ENCODE measurements around the gene AGR3. TPM values are rescaled to one million over a fixed set of nuclear protein-coding genes. Genes with fewer than 3 reads are reported as not detected.

Gene AGR3
- total and polyA plus RNA-seq, 4 donors = not detected

DNA sequence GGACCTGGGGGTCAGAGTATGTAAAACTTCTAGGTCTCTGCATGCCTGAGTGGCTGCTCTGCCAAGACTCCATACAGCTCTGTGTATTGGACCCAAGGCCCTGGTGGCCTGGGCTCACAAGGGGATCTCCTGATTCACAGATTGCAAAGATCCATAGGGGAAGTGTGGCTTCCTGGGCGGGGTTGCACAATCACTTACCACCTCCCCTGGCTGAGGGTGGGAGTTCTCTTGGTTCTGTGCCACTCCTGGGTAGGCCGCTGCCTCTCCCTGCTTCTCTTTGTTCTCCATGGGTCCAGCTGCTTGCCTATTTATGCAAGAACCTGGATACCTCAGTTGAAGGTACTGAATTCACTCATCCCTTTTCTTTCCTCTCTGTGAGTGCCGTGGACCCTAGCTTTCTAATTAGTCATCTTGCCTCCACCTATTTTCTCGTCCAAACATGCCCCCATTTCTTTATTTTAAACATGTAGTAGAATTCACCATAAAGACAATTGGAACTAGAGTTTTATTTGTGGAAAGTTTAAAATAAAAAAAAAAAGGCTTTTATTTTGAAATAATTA is 18.5 kb upstream of the AGR3 start:
- no peak overlapping the region for H3K4me3 ChIP-seq (ENCODE audit: low read depth in 1 of 3, low read length in 3 of 3)
- no peaks in the 10 kb centered on the region for H3K27me3 ChIP-seq (ENCODE audit: control insufficient read depth in 4 of 4, insufficient read depth in 4 of 4, low read length in 3 of 4)
- TF ChIP-seq GABPA (IDR thresholded peaks at IDR 0.05 in 1 of 2, conservative IDR thresholded peaks at IDR 0.05 in 1 of 2) = no peak
- no peaks in the 10 kb centered on the region for H3K9me3 ChIP-seq (ENCODE audit: control insufficient read depth in 4 of 4, low read length in 3 of 4)
- no peak overlapping the region for H3K27ac ChIP-seq (ENCODE audit: low read depth in 1 of 2, low read length in 2 of 2)
- no peaks in the 10 kb centered on the region for H3K4me1 ChIP-seq (ENCODE audit: control insufficient read depth in 4 of 4, insufficient read depth in 4 of 4, low read length in 3 of 4)
- no peak overlapping the region for H3K9ac ChIP-seq (ENCODE audit: low read depth in 1 of 2, low read length in 2 of 2)
- no peak for DNase-seq (ENCODE audit: low spot score)
- H3K36me3 ChIP-seq (ENCODE audit: control insufficient read depth in 4 of 4, insufficient read depth in 3 of 4, low read depth in 1 of 4, low read length in 3 of 4) = no peaks in the 10 kb centered on the region
- WGBS = 91% methylated on average over 4 of the region's 4 CpGs

DNA sequence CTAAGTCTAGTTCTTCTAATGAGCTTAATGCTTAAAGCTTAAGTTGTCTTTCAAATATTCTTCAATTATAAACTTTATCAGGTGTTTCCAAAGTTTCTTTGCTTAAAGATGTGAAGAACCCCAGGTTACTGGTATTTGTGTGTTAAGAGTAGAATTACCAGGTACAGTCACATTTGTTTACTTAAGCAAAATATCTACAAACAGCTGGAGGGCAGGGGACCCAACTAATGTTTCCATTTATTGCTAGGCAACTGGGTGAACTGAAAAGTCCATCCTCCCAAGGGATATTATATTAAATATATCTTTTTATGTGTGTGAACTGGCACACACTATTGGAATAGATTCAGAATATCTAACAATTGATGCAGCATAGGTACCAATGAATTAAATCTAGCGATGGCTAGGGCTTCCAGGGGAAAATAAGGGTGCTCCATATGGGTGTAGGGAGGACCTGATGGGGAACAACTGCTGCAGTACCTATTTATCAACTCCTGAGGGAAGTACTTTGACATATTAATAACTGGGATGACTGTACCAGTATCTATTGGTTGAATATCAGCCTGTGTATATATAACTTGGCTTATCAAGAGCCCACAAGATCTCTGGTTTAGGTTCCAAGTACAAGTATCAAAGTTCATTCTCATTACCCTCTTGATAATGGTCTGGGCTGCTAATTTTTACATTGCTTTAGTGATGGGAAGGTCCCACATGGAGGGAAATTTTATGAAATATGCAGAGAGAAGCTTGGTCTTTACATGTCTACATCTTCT is 10.3 kb upstream of the AGR3 start:
- no peaks in the 10 kb centered on the region for H3K27me3 ChIP-seq (ENCODE audit: control insufficient read depth in 4 of 4, insufficient read depth in 4 of 4, low read length in 3 of 4)
- 97% methylated on average over 1 of the region's 1 CpG for WGBS
- no peak overlapping the region for H3K27ac ChIP-seq (ENCODE audit: low read depth in 1 of 2, low read length in 2 of 2)
- no peaks in the 10 kb centered on the region for H3K9me3 ChIP-seq (ENCODE audit: control insufficient read depth in 4 of 4, low read length in 3 of 4)
- H3K9ac ChIP-seq (ENCODE audit: low read depth in 1 of 2, low read length in 2 of 2) = no peak overlapping the region
- H3K36me3 ChIP-seq (ENCODE audit: control insufficient read depth in 4 of 4, insufficient read depth in 3 of 4, low read depth in 1 of 4, low read length in 3 of 4) = no peaks in the 10 kb centered on the region
- H3K4me1 ChIP-seq (ENCODE audit: control insufficient read depth in 4 of 4, insufficient read depth in 4 of 4, low read length in 3 of 4) = peaks cover 0 to 9% (median 7%) of the 10 kb centered on the region in 4 donors
- H3K4me3 ChIP-seq (ENCODE audit: low read depth in 1 of 3, low read length in 3 of 3) = no peak overlapping the region
- TF ChIP-seq JUND (IDR thresholded peaks at IDR 0.05) (no peak), NR2F2 (IDR thresholded peaks at IDR 0.05) (no peak), HNF4G (IDR thresholded peaks at IDR 0.05) (peak; percentile 8), FOXA1 (IDR thresholded peaks at IDR 0.05) (no peak), YY1 (IDR thresholded peaks at IDR 0.05) (no peak), SP1 (IDR thresholded peaks at IDR 0.05) (no peak), GABPA (IDR thresholded peaks at IDR 0.05 in 1 of 2, conservative IDR thresholded peaks at IDR 0.05 in 1 of 2) (no peak), HNF4A (conservative IDR thresholded peaks at IDR 0.05) (peak; percentile 81 to 87), RXRA (IDR thresholded peaks at IDR 0.05) (peak in 1 of 2 donors; percentile 7), TAF1 (conservative IDR thresholded peaks at IDR 0.05) (no peak), FOXA2 (IDR thresholded peaks at IDR 0.05) (no peak), EGR1 (IDR thresholded peaks at IDR 0.05; ENCODE audit: low read depth in 2 of 2) (no peak), RAD21 (IDR thresholded peaks at IDR 0.05) (no peak)
- TF ChIP-seq, protein P1, sequence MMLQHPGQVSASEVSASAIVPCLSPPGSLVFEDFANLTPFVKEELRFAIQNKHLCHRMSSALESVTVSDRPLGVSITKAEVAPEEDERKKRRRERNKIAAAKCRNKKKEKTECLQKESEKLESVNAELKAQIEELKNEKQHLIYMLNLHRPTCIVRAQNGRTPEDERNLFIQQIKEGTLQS (IDR thresholded peaks at IDR 0.05) = no peak
- TF ChIP-seq, protein P2, sequence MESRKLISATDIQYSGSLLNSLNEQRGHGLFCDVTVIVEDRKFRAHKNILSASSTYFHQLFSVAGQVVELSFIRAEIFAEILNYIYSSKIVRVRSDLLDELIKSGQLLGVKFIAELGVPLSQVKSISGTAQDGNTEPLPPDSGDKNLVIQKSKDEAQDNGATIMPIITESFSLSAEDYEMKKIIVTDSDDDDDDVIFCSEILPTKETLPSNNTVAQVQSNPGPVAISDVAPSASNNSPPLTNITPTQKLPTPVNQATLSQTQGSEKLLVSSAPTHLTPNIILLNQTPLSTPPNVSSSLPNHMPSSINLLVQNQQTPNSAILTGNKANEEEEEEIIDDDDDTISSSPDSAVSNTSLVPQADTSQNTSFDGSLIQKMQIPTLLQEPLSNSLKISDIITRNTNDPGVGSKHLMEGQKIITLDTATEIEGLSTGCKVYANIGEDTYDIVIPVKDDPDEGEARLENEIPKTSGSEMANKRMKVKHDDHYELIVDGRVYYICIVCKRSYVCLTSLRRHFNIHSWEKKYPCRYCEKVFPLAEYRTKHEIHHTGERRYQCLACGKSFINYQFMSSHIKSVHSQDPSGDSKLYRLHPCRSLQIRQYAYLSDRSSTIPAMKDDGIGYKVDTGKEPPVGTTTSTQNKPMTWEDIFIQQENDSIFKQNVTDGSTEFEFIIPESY (IDR thresholded peaks at IDR 0.05) = no peak
- TF ChIP-seq, protein P3, sequence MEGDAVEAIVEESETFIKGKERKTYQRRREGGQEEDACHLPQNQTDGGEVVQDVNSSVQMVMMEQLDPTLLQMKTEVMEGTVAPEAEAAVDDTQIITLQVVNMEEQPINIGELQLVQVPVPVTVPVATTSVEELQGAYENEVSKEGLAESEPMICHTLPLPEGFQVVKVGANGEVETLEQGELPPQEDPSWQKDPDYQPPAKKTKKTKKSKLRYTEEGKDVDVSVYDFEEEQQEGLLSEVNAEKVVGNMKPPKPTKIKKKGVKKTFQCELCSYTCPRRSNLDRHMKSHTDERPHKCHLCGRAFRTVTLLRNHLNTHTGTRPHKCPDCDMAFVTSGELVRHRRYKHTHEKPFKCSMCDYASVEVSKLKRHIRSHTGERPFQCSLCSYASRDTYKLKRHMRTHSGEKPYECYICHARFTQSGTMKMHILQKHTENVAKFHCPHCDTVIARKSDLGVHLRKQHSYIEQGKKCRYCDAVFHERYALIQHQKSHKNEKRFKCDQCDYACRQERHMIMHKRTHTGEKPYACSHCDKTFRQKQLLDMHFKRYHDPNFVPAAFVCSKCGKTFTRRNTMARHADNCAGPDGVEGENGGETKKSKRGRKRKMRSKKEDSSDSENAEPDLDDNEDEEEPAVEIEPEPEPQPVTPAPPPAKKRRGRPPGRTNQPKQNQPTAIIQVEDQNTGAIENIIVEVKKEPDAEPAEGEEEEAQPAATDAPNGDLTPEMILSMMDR (IDR thresholded peaks at IDR 0.05; ENCODE audit: low read depth, low read length, missing input control) = no peak
- TF ChIP-seq, protein P4, sequence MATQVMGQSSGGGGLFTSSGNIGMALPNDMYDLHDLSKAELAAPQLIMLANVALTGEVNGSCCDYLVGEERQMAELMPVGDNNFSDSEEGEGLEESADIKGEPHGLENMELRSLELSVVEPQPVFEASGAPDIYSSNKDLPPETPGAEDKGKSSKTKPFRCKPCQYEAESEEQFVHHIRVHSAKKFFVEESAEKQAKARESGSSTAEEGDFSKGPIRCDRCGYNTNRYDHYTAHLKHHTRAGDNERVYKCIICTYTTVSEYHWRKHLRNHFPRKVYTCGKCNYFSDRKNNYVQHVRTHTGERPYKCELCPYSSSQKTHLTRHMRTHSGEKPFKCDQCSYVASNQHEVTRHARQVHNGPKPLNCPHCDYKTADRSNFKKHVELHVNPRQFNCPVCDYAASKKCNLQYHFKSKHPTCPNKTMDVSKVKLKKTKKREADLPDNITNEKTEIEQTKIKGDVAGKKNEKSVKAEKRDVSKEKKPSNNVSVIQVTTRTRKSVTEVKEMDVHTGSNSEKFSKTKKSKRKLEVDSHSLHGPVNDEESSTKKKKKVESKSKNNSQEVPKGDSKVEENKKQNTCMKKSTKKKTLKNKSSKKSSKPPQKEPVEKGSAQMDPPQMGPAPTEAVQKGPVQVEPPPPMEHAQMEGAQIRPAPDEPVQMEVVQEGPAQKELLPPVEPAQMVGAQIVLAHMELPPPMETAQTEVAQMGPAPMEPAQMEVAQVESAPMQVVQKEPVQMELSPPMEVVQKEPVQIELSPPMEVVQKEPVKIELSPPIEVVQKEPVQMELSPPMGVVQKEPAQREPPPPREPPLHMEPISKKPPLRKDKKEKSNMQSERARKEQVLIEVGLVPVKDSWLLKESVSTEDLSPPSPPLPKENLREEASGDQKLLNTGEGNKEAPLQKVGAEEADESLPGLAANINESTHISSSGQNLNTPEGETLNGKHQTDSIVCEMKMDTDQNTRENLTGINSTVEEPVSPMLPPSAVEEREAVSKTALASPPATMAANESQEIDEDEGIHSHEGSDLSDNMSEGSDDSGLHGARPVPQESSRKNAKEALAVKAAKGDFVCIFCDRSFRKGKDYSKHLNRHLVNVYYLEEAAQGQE (IDR thresholded peaks at IDR 0.05) = no peak
- TF ChIP-seq, protein P5, sequence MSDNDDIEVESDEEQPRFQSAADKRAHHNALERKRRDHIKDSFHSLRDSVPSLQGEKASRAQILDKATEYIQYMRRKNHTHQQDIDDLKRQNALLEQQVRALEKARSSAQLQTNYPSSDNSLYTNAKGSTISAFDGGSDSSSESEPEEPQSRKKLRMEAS (IDR thresholded peaks at IDR 0.05) = no peak
- no peak for DNase-seq (ENCODE audit: low spot score)
